Mesendoderm (in vitro differentiated cells): ENCODE measurements around the gene CPA2. TPM values are rescaled to one million over a fixed set of nuclear protein-coding genes. Genes with fewer than 3 reads are reported as not detected.

ENCODE experiments used
- DNase-seq: peaks from one replicate; pipeline ENCODE4 v3.0.0; 2013
- H2AK5ac ChIP-seq: 2 replicates; pipeline ENCODE4 v1.6.1; 2013; ENCODE audit warnings: low read length, inconsistent platforms
- H2BK120ac ChIP-seq: 2 replicates; pipeline ENCODE4 v1.6.1; 2013; ENCODE audit warnings: low read depth, mild to moderate bottlenecking, low read length, moderate library complexity, mixed read lengths
- H2BK15ac ChIP-seq: replicated peaks from 2 replicates; pipeline ENCODE4 v1.6.1; 2013; ENCODE audit warnings: low read depth, mild to moderate bottlenecking, moderate library complexity
- H2BK5ac ChIP-seq: 2 replicates; pipeline ENCODE4 v1.6.1; 2013; ENCODE audit warnings: low read length, inconsistent platforms
- H3K18ac ChIP-seq: 2 replicates; pipeline ENCODE4 v1.6.1; 2013; ENCODE audit warnings: mild to moderate bottlenecking, low read length, mixed read lengths
- H3K23ac ChIP-seq: one replicate; pipeline ENCODE4 v1.6.1; 2013; ENCODE audit warnings: low read length
- H3K27ac ChIP-seq: 2 replicates; pipeline ENCODE4 v1.5.1; 2013; ENCODE audit warnings: low read depth, mild to moderate bottlenecking, inconsistent platforms, low read length, moderate library complexity
- H3K27me3 ChIP-seq: 2 replicates; pipeline ENCODE4 v1.6.1; 2013; ENCODE audit warnings: low read length, control low read depth, mild to moderate bottlenecking, inconsistent platforms; ENCODE audit not compliant: insufficient read depth, poor library complexity
- H3K36me3 ChIP-seq: 2 replicates; pipeline ENCODE4 v1.6.1; 2013; ENCODE audit warnings: low read length, inconsistent platforms; ENCODE audit not compliant: control insufficient read depth, insufficient read depth
- H3K4ac ChIP-seq: one replicate; pipeline ENCODE4 v1.6.1; 2013; ENCODE audit warnings: low read depth, mild to moderate bottlenecking, low read length, moderate library complexity
- H3K4me1 ChIP-seq: 2 replicates; pipeline ENCODE4 v1.6.1; 2013; ENCODE audit warnings: low read depth, low read length, inconsistent platforms; ENCODE audit not compliant: control insufficient read depth
- H3K4me2 ChIP-seq: 2 replicates; pipeline ENCODE4 v1.6.1; 2013; ENCODE audit warnings: low read length
- H3K4me3 ChIP-seq: 2 replicates; pipeline ENCODE4 v1.5.1; 2013; ENCODE audit warnings: mild to moderate bottlenecking, low read length
- H3K56ac ChIP-seq: one replicate; pipeline ENCODE4 v1.6.1; 2013; ENCODE audit warnings: low read length
- H3K79me1 ChIP-seq: 2 replicates; pipeline ENCODE4 v1.6.1; 2013; ENCODE audit warnings: low read length, inconsistent platforms
- H3K79me2 ChIP-seq: 2 replicates; pipeline ENCODE4 v1.6.1; 2013; ENCODE audit warnings: mild to moderate bottlenecking, low read length; ENCODE audit not compliant: control insufficient read depth, insufficient read depth
- H3K9ac ChIP-seq: 2 replicates; pipeline ENCODE4 v1.6.1; 2013; ENCODE audit warnings: low read length, inconsistent platforms
- H4K5ac ChIP-seq: one replicate; pipeline ENCODE4 v1.6.1; 2013; ENCODE audit warnings: low read length
- H4K8ac ChIP-seq: one replicate; pipeline ENCODE4 v1.6.1; 2013; ENCODE audit warnings: low read depth, mild to moderate bottlenecking, control low read depth, low read length, moderate library complexity
- WGBS: extraction: QIAGEN DNeasy Blood & Tissue Kit; methylation state at CpG from one replicate; pipeline ENCODE4 v1.1.7; 2013; ENCODE audit warnings: low lambda C conversion rate, missing lambda C conversion rate; ENCODE audit not compliant: insufficient coverage; ENCODE audit errors: extremely low coverage; 5-methylcytosine and 5-hydroxymethylcytosine counted together
- polyA plus RNA-seq, 2 experiments: library from polyadenylated mRNA; stranded (reverse); fragments of 200-250 nt; gene quantifications; one replicate each; pipeline ENCODE4 v1.2.3, GENCODE V29; 2013

CPA2 gene
- polyA plus RNA-seq (2013, experiment 1 of 2): 0.10 TPM
- polyA plus RNA-seq (2013, experiment 2 of 2): 0.06 TPM

GRCh38 chr7:130266258-130266960, at the start of gene CPA2:
Gene CPA2 (plus strand): TSS chr7:130266863. CDS start chr7:130266882, 19 bp downstream.
- DNase-seq: no peak
- Histone ChIP-seq H3K4ac (no peak within 1 kb of the TSS), H3K27me3 (no peaks in the 10 kb centered on the region), H3K79me2 (no peaks in the 10 kb centered on the region), H3K56ac (no peak within 1 kb of the TSS), H2BK15ac (no peak within 1 kb of the TSS), H3K4me1 (peaks cover 2% of the 10 kb centered on the region), H2AK5ac (no peak within 1 kb of the TSS), H3K23ac (no peak within 1 kb of the TSS), H2BK120ac (no peak within 1 kb of the TSS), H3K18ac (no peak within 1 kb of the TSS), H3K79me1 (no peaks in the 10 kb centered on the region), H2BK5ac (no peak within 1 kb of the TSS), H4K5ac (no peak within 1 kb of the TSS), H3K27ac (no peak within 1 kb of the TSS), H4K8ac (no peak within 1 kb of the TSS), H3K4me3 (no peak within 1 kb of the TSS), H3K36me3 (no peaks in the 10 kb centered on the region), H3K9ac (no peak within 1 kb of the TSS), H3K4me2 (no peak within 1 kb of the TSS)
- no CpG with 5 or more reads among the region's 3 CpGs for WGBS

GRCh38 chr7:130218806-130219620, 47.6 kb upstream of the CPA2 start:
- Histone ChIP-seq H3K9ac (no peak overlapping the region), H3K23ac (no peak overlapping the region), H3K79me1 (no peaks in the 10 kb centered on the region), H3K4me2 (no peak overlapping the region), H3K4me3 (no peak overlapping the region), H3K36me3 (no peaks in the 10 kb centered on the region), H3K27ac (no peak overlapping the region), H4K8ac (no peak overlapping the region), H3K56ac (no peak overlapping the region), H2BK15ac (no peak overlapping the region), H3K4ac (no peak overlapping the region), H3K27me3 (no peaks in the 10 kb centered on the region), H4K5ac (no peak overlapping the region), H2AK5ac (no peak overlapping the region), H2BK120ac (no peak overlapping the region), H3K18ac (no peak overlapping the region), H3K4me1 (peaks cover 2% of the 10 kb centered on the region), H3K79me2 (no peaks in the 10 kb centered on the region), H2BK5ac (no peak overlapping the region)
- no peak for DNase-seq
- WGBS: no CpG with 5 or more reads among the region's 5 CpGs

GRCh38 chr7:130219871-130220270, 46.8 kb upstream of the CPA2 start:
- H3K36me3 ChIP-seq: no peaks in the 10 kb centered on the region
- H4K5ac ChIP-seq: no peak overlapping the region
- no peaks in the 10 kb centered on the region for H3K79me2 ChIP-seq
- no peak overlapping the region for H2AK5ac ChIP-seq
- H3K4me1 ChIP-seq: peaks cover 2% of the 10 kb centered on the region
- no peak for DNase-seq
- no peak overlapping the region for H3K27ac ChIP-seq
- H3K18ac ChIP-seq: no peak overlapping the region
- H3K27me3 ChIP-seq: no peaks in the 10 kb centered on the region
- no peak overlapping the region for H3K4ac ChIP-seq
- H3K9ac ChIP-seq: no peak overlapping the region
- no peak overlapping the region for H3K4me3 ChIP-seq
- no peak overlapping the region for H2BK120ac ChIP-seq
- no peak overlapping the region for H3K23ac ChIP-seq
- no peaks in the 10 kb centered on the region for H3K79me1 ChIP-seq
- no peak overlapping the region for H2BK5ac ChIP-seq
- H2BK15ac ChIP-seq: no peak overlapping the region
- H4K8ac ChIP-seq: no peak overlapping the region
- no CpG with 5 or more reads among the region's 9 CpGs for WGBS
- H3K4me2 ChIP-seq: no peak overlapping the region
- H3K56ac ChIP-seq: no peak overlapping the region

- no peak overlapping the region for H3K4me2 ChIP-seq
These were observed 44.9 kb upstream of the CPA2 start for GRCh38 chr7:130221746-130222145.

GRCh38 chr7:130223646-130224045, 43.0 kb upstream of the CPA2 start:
- no peaks in the 10 kb centered on the region for H3K79me2 ChIP-seq
- no peak overlapping the region for H3K18ac ChIP-seq
- H3K23ac ChIP-seq: no peak overlapping the region
- H4K8ac ChIP-seq: no peak overlapping the region
- no CpG with 5 or more reads among the region's 1 CpG for WGBS
- H3K36me3 ChIP-seq: no peaks in the 10 kb centered on the region
- no peak overlapping the region for H2BK5ac ChIP-seq
- no peak overlapping the region for H2BK15ac ChIP-seq
- H3K4me3 ChIP-seq: no peak overlapping the region
- no peak overlapping the region for H3K27ac ChIP-seq
- no peak for DNase-seq
- H2AK5ac ChIP-seq: no peak overlapping the region
- H4K5ac ChIP-seq: no peak overlapping the region
- no peak overlapping the region for H3K4ac ChIP-seq
- H3K56ac ChIP-seq: no peak overlapping the region
- no peaks in the 10 kb centered on the region for H3K27me3 ChIP-seq
- H2BK120ac ChIP-seq: no peak overlapping the region
- H3K4me1 ChIP-seq: no peaks in the 10 kb centered on the region
- no peaks in the 10 kb centered on the region for H3K79me1 ChIP-seq
- H3K4me2 ChIP-seq: no peak overlapping the region
- H3K9ac ChIP-seq: no peak overlapping the region

More at GRCh38 chr7:130221746-130222145, 44.9 kb upstream of the CPA2 start:
- Histone ChIP-seq H3K79me1 (no peaks in the 10 kb centered on the region), H3K4me3 (no peak overlapping the region), H3K4me1 (peaks cover 2% of the 10 kb centered on the region), H2AK5ac (no peak overlapping the region), H3K27me3 (no peaks in the 10 kb centered on the region), H3K56ac (no peak overlapping the region), H4K5ac (no peak overlapping the region), H3K18ac (no peak overlapping the region), H3K9ac (no peak overlapping the region), H3K4ac (no peak overlapping the region), H3K23ac (no peak overlapping the region), H2BK15ac (no peak overlapping the region), H4K8ac (no peak overlapping the region), H3K36me3 (no peaks in the 10 kb centered on the region), H3K27ac (no peak overlapping the region), H3K79me2 (no peaks in the 10 kb centered on the region), H2BK120ac (no peak overlapping the region), H2BK5ac (no peak overlapping the region)
- DNase-seq: no peak
- WGBS: no CpG with 5 or more reads among the region's 4 CpGs
